Osteoblast (primary cell): ENCODE data around the gene PDE4B. TPM values are rescaled to one million over a fixed set of nuclear protein-coding genes. Genes with fewer than 3 reads are reported as not detected.

Experiments used
- DNase-seq: peaks from one replicate; pipeline ENCODE4 v3.0.0; 2011; ENCODE audit warnings: low spot score, mixed read lengths; ENCODE audit not compliant: insufficient read length; ENCODE audit errors: missing footprints
- H2AFZ ChIP-seq: 2 replicates; pipeline ENCODE4 v1.6.0; 2011; ENCODE audit warnings: mild to moderate bottlenecking, low read length
- H3K27ac ChIP-seq: 2 replicates; pipeline ENCODE4 v1.5.1; 2011; ENCODE audit warnings: mild to moderate bottlenecking, low read depth, low read length, moderate library complexity
- H3K27me3 ChIP-seq: 2 replicates; pipeline ENCODE4 v1.6.0; 2012; ENCODE audit warnings: mild to moderate bottlenecking, control low read depth, inconsistent platforms, low read length, moderate library complexity; ENCODE audit not compliant: insufficient read depth
- H3K36me3 ChIP-seq: 2 replicates; pipeline ENCODE4 v1.5.1; 2011; ENCODE audit warnings: mild to moderate bottlenecking, low read length, control low read depth, moderate library complexity; ENCODE audit not compliant: insufficient read depth
- H3K4me1 ChIP-seq: 2 replicates; pipeline ENCODE4 v1.5.1; 2011; ENCODE audit warnings: mild to moderate bottlenecking, low read length, control low read depth, moderate library complexity; ENCODE audit not compliant: insufficient read depth
- H3K4me2 ChIP-seq: 2 replicates; pipeline ENCODE4 v1.6.0; 2011; ENCODE audit warnings: mild to moderate bottlenecking, low read length; ENCODE audit not compliant: insufficient read depth
- H3K4me3 ChIP-seq: fragments of 200-600 bp; sonication (generic); 3 replicates; pipeline ENCODE4 v1.5.1; 2012; ENCODE audit warnings: mild to moderate bottlenecking, low read length, inconsistent platforms; ENCODE audit not compliant: insufficient read depth
- H3K79me2 ChIP-seq: 2 replicates; pipeline ENCODE4 v1.6.0; 2012; ENCODE audit warnings: mild to moderate bottlenecking, low read length, control low read depth, inconsistent platforms; ENCODE audit not compliant: insufficient read depth
- H3K9me3 ChIP-seq: 2 replicates; pipeline ENCODE4 v1.5.1; 2011; ENCODE audit warnings: low read depth, low read length, control low read depth
- H4K20me1 ChIP-seq: 2 replicates; pipeline ENCODE4 v1.6.0; 2012; ENCODE audit warnings: mild to moderate bottlenecking, low read length, control low read depth; ENCODE audit not compliant: insufficient read depth
- CTCF ChIP-seq: IDR thresholded peaks from 2 replicates; pipeline ENCODE4 v1.5.1; 2011; ENCODE audit warnings: mild to moderate bottlenecking, low read depth, low read length, moderate library complexity; ENCODE audit errors: extremely low read depth
- total RNA-seq: library from RNA; depleted of rRNA; stranded (reverse); fragments of >200 nt; gene quantifications from 2 replicates; pipeline ENCODE4 v1.2.3, GENCODE V29; 2012

Gene PDE4B
- total RNA-seq, 1 donor: 21.4 TPM

- Histone ChIP-seq H3K4me2 (peak overlapping the region; percentile 89), H4K20me1 (no peaks in the 10 kb centered on the region), H3K27ac (peak overlapping the region; percentile 37), H3K79me2 (peaks cover 32% of the 10 kb centered on the region), H2AFZ (peak overlapping the region; percentile 88), H3K9me3 (peaks cover 3% of the 10 kb centered on the region), H3K27me3 (no peaks in the 10 kb centered on the region), H3K4me3 (peak overlapping the region; percentile 82), H3K36me3 (no peaks in the 10 kb centered on the region), H3K4me1 (peaks cover 17% of the 10 kb centered on the region)
- DNase-seq: peak; percentile 76
- TF ChIP-seq CTCF: no peak
Observed at GRCh38 chr1:65793359-65793732, 651 bp downstream of the PDE4B start.

GRCh38 chr1:65795311-65795710, 2.6 kb downstream of the PDE4B start:
- Histone ChIP-seq H3K4me1 (peaks cover 26% of the 10 kb centered on the region), H2AFZ (no peak overlapping the region), H3K79me2 (peaks cover 48% of the 10 kb centered on the region), H3K27ac (no peak overlapping the region), H3K4me2 (no peak overlapping the region), H3K27me3 (no peaks in the 10 kb centered on the region), H4K20me1 (no peaks in the 10 kb centered on the region), H3K9me3 (no peaks in the 10 kb centered on the region), H3K36me3 (no peaks in the 10 kb centered on the region), H3K4me3 (no peak overlapping the region)
- no peak for TF ChIP-seq CTCF
- peak; percentile 60 for DNase-seq

- H3K4me1 ChIP-seq: peaks cover 15% of the 10 kb centered on the region
- H3K36me3 ChIP-seq: no peaks in the 10 kb centered on the region
- DNase-seq: no peak
- no peak overlapping the region for H3K4me3 ChIP-seq
- TF ChIP-seq CTCF: no peak
- H4K20me1 ChIP-seq: no peaks in the 10 kb centered on the region
- H3K27ac ChIP-seq: no peak overlapping the region
- H2AFZ ChIP-seq: no peak overlapping the region
- H3K4me2 ChIP-seq: no peak overlapping the region
- H3K79me2 ChIP-seq: peaks cover 75% of the 10 kb centered on the region
- H3K9me3 ChIP-seq: no peaks in the 10 kb centered on the region
- no peaks in the 10 kb centered on the region for H3K27me3 ChIP-seq
Observed at GRCh38 chr1:65799601-65800000, 6.9 kb downstream of the PDE4B start.

GRCh38 chr1:65804584-65804983, 11.9 kb downstream of the PDE4B start:
- Histone ChIP-seq H2AFZ (no peak overlapping the region), H3K79me2 (peaks cover 77% of the 10 kb centered on the region), H3K36me3 (no peaks in the 10 kb centered on the region), H3K27me3 (no peaks in the 10 kb centered on the region), H3K27ac (no peak overlapping the region), H3K4me3 (no peak overlapping the region), H3K4me2 (no peak overlapping the region), H3K4me1 (peaks cover 10% of the 10 kb centered on the region), H3K9me3 (no peaks in the 10 kb centered on the region), H4K20me1 (no peaks in the 10 kb centered on the region)
- TF ChIP-seq CTCF: no peak
- no peak for DNase-seq
